Progenitor cell of endocrine pancreas (in vitro differentiated cells): ENCODE data around the gene PSPN. TPM values are rescaled to one million over a fixed set of nuclear protein-coding genes. Genes with fewer than 3 reads are reported as not detected.

ENCODE experiments used
- DNase-seq: peaks from one replicate; pipeline ENCODE4 v3.0.0; 2021; ENCODE audit warnings: low spot score; ENCODE audit not compliant: unreplicated experiment
- H3K27ac Mint-ChIP-seq: 2 replicates; pipeline ENCODE4 v1.8.0; 2021; ENCODE audit warnings: mild to moderate bottlenecking, moderate library complexity, mixed read lengths
- H3K27me3 Mint-ChIP-seq: 2 replicates; pipeline ENCODE4 v1.8.0; 2021; ENCODE audit warnings: mixed read lengths
- H3K36me3 Mint-ChIP-seq: 2 replicates; pipeline ENCODE4 v1.8.0; 2022; ENCODE audit warnings: mixed read lengths; ENCODE audit not compliant: insufficient read depth
- H3K4me1 Mint-ChIP-seq: 2 replicates; pipeline ENCODE4 v1.8.0; 2021; ENCODE audit warnings: low read depth, mixed read lengths
- H3K4me3 Mint-ChIP-seq: 2 replicates; pipeline ENCODE4 v1.8.0; 2021; ENCODE audit warnings: low read depth, mild to moderate bottlenecking, moderate library complexity, mixed read lengths
- H3K9me3 Mint-ChIP-seq: 2 replicates; pipeline ENCODE4 v1.8.0; 2021; ENCODE audit warnings: low read depth, mixed read lengths
- total RNA-seq: library from RNA; stranded (reverse); gene quantifications from 2 replicates; pipeline ENCODE4 v1.2.1, GENCODE V29; 2021
- TF ChIP-seq, protein P1 (sequence below): fragments of 200-600 bp; sonication (generic); IDR thresholded peaks from one replicate; pipeline ENCODE4 v1.5.0; 2021; ENCODE audit warnings: antibody characterized with exemption, mild to moderate bottlenecking; ENCODE audit not compliant: unreplicated experiment

The PSPN gene
- total RNA-seq, 1 donor from 2014 or later = 4.3 TPM

DNA sequence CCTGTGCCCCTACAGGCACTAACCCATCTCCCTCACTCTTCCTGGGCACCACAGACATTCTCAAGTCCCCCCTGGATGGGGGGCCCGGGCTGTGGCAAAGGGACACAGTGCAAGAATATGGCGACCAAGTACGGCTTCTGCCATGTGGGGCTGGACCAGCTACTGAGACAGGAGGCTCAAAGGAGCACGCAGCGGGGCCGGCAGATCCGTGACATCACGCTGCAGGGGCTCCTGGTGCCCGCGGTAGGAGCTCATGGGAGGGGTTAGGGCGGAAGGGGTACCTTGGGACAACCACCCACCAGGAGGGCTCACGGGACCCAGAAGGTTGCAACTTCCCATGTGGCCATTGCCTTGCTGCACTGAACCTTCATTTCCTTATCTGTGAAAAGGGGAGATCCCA is 20.6 kb upstream of the PSPN start:
- Mint-ChIP-seq H3K36me3 (no peaks in the 10 kb centered on the region), H3K4me1 (peaks cover 18% of the 10 kb centered on the region), H3K9me3 (no peaks in the 10 kb centered on the region), H3K27me3 (no peaks in the 10 kb centered on the region), H3K4me3 (no peak overlapping the region), H3K27ac (no peak overlapping the region)
- TF ChIP-seq, protein P1, sequence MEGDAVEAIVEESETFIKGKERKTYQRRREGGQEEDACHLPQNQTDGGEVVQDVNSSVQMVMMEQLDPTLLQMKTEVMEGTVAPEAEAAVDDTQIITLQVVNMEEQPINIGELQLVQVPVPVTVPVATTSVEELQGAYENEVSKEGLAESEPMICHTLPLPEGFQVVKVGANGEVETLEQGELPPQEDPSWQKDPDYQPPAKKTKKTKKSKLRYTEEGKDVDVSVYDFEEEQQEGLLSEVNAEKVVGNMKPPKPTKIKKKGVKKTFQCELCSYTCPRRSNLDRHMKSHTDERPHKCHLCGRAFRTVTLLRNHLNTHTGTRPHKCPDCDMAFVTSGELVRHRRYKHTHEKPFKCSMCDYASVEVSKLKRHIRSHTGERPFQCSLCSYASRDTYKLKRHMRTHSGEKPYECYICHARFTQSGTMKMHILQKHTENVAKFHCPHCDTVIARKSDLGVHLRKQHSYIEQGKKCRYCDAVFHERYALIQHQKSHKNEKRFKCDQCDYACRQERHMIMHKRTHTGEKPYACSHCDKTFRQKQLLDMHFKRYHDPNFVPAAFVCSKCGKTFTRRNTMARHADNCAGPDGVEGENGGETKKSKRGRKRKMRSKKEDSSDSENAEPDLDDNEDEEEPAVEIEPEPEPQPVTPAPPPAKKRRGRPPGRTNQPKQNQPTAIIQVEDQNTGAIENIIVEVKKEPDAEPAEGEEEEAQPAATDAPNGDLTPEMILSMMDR = no peak
- no peak for DNase-seq

DNA sequence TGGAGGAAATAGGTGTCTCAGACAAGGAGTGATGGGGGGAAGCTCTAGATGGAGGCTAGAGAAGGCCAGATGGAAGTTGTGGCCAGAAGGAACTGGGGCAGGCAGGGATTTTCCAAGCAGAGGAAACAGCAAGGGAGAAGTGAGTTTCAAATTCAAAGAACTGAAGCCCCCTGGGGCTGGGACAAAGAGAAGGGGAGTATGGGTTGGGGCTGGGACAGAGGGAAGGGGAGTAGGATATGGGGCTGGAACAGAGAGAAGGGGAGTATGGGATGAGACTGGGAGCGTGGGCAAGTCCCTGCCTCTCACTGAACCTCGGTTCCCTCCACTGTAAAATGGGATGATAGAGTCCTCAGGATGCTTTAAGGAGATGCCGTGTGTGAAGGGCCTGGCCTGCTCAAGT is 19.1 kb upstream of the PSPN start:
- TF ChIP-seq, protein P1 = no peak
- Mint-ChIP-seq H3K36me3 (peaks cover 4% of the 10 kb centered on the region), H3K9me3 (no peaks in the 10 kb centered on the region), H3K27ac (peak overlapping the region; percentile 71), H3K27me3 (no peaks in the 10 kb centered on the region), H3K4me1 (peaks cover 20% of the 10 kb centered on the region), H3K4me3 (peak overlapping the region; percentile 41)
- DNase-seq = no peak

DNA sequence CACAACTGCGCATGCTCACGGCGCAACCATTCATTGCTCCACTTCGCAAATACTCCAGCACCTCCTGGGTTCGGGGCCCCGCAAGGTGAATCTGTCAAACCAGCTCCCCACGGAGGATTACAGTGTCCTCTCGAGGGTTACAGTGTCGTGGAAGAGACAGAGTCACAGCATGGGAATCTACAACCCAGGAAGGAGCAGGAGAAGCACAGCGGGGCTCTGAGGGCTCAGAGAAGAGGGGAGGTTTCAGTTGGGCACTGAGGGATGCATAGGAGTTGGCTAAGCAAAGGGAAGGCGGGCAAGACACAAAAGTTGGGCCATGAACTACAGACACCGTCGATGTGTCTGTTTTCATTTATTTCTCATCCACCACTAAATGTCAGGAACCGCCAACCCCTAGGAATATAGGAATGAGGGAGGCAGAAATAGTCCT is 18.3 kb upstream of the PSPN start:
- peaks cover 20% of the 10 kb centered on the region for H3K4me1 Mint-ChIP-seq
- TF ChIP-seq, protein P1 = no peak
- H3K27me3 Mint-ChIP-seq = no peaks in the 10 kb centered on the region
- peaks cover 4% of the 10 kb centered on the region for H3K36me3 Mint-ChIP-seq
- DNase-seq = no peak
- peak overlapping the region; percentile 95 for H3K27ac Mint-ChIP-seq
- peak overlapping the region; percentile 90 for H3K4me3 Mint-ChIP-seq
- no peaks in the 10 kb centered on the region for H3K9me3 Mint-ChIP-seq

GRCh38 chr19:6393074-6393982 is 17.6 kb upstream of the PSPN start, which contains the start of gene GTF2F1:
Gene GTF2F1 (minus strand): TSS chr19:6393164. CDS start chr19:6392995, 169 bp downstream.
- Mint-ChIP-seq H3K4me1 (peaks cover 20% of the 10 kb centered on the region), H3K36me3 (peaks cover 5% of the 10 kb centered on the region), H3K27me3 (no peaks in the 10 kb centered on the region), H3K27ac (peak within 1 kb of the TSS; percentile 95), H3K9me3 (no peaks in the 10 kb centered on the region), H3K4me3 (peak within 1 kb of the TSS; percentile 90)
- TF ChIP-seq, protein P1 = peak; percentile 35
- DNase-seq = peak; percentile 87

GRCh38 chr19:6392221-6393073 is 16.7 kb upstream of the PSPN start:
- no peak for DNase-seq
- Mint-ChIP-seq H3K4me1 (peaks cover 20% of the 10 kb centered on the region), H3K27ac (peak overlapping the region; percentile 95), H3K9me3 (no peaks in the 10 kb centered on the region), H3K36me3 (peaks cover 8% of the 10 kb centered on the region), H3K27me3 (no peaks in the 10 kb centered on the region), H3K4me3 (peak overlapping the region; percentile 90)
- TF ChIP-seq, protein P1 = no peak
